Measurements from ENCODE around the gene EBF4.
"Not testable (repeated sequence)": the region's sequence is repeated elsewhere in the genome, so short reads cannot be mapped to it uniquely, and the experiment has no call there.

- TF ChIP-seq CTCF (conservative IDR thresholded peaks at IDR 0.05 in 1 of 2, IDR thresholded peaks at IDR 0.05 in 1 of 2; ENCODE audit: extremely low read depth in 1 of 2, insufficient read depth in 1 of 2, low read depth in 1 of 2, low read length in 2 of 2); EZH2 (IDR thresholded peaks at IDR 0.05; ENCODE audit: borderline replicate concordance, low read length): not testable (repeated sequence)
Observed at GRCh38 chr20:2770091-2770490, 77.5 kb downstream of the EBF4 start.

All from mammary epithelial cell (primary cell).